Immature natural killer cell (primary cell): ENCODE data around the gene OR2T34. TPM values are rescaled to one million over a fixed set of nuclear protein-coding genes. Genes with fewer than 3 reads are reported as not detected.
"Not testable (repeated sequence)": the region's sequence is repeated elsewhere in the genome, so short reads cannot be mapped to it uniquely, and the experiment has no call there.

ENCODE experiments used
- DNase-seq, 3 donors: peaks; one replicate each; pipeline ENCODE4 v3.0.0; 2022; ENCODE audit warnings: mixed read lengths in 1 of 3
- H3K27ac Mint-ChIP-seq, 6 donors: one replicate each; pipeline ENCODE4 v1.8.0; 2020; ENCODE audit warnings: mixed read lengths in 6 of 6, mild to moderate bottlenecking in 5 of 6, inconsistent platforms in 4 of 6, moderate library complexity in 3 of 6
- H3K27me3 Mint-ChIP-seq, 3 donors: one replicate each; pipeline ENCODE4 v1.8.0; 2020 to 2021; ENCODE audit warnings: low read depth in 3 of 3, mild to moderate bottlenecking in 3 of 3, mixed read lengths in 3 of 3, moderate library complexity in 3 of 3, inconsistent platforms in 1 of 3
- H3K36me3 Mint-ChIP-seq, 3 donors: one replicate each; pipeline ENCODE4 v1.8.0; 2020; ENCODE audit warnings: mixed read lengths in 3 of 3, inconsistent platforms in 2 of 3, mild to moderate bottlenecking in 2 of 3
- H3K4me1 Mint-ChIP-seq, 2 donors: one replicate each; pipeline ENCODE4 v1.8.0; 2020; ENCODE audit warnings: inconsistent platforms in 2 of 2, mild to moderate bottlenecking in 2 of 2, mixed read lengths in 2 of 2, moderate library complexity in 1 of 2
- H3K4me3 Mint-ChIP-seq, 5 donors: one replicate each; pipeline ENCODE4 v1.8.0; 2020; ENCODE audit warnings: mild to moderate bottlenecking in 5 of 5, mixed read lengths in 5 of 5, inconsistent platforms in 3 of 5, moderate library complexity in 3 of 5
- H3K9me3 Mint-ChIP-seq, 6 donors: one replicate each; pipeline ENCODE4 v1.8.0; 2020; ENCODE audit warnings: mild to moderate bottlenecking in 6 of 6, mixed read lengths in 6 of 6, inconsistent platforms in 4 of 6, moderate library complexity in 3 of 6
- polyA plus RNA-seq, 3 donors: library from polyadenylated mRNA; unstranded; fragments of 300-500 nt; fragmentation: Illumina TruSeq; gene quantifications; one replicate each; pipeline ENCODE4 v1.2.3, GENCODE V29; 2021

The OR2T34 gene
- not detected for polyA plus RNA-seq

GRCh38 chr1:248574657-248575056 lies at the start of gene OR2T34:
TSS of gene OR2T34 (minus strand) at chr1:248574757. CDS start at chr1:248574757, 0 bp downstream.
- H3K4me1 Mint-ChIP-seq, DNase-seq, H3K4me3 Mint-ChIP-seq, H3K27me3 Mint-ChIP-seq, H3K36me3 Mint-ChIP-seq, H3K9me3 Mint-ChIP-seq, H3K27ac Mint-ChIP-seq: not testable (repeated sequence)

GRCh38 chr1:248622570-248623001 lies 48.0 kb upstream of the OR2T34 start:
- Mint-ChIP-seq H3K36me3 (no peaks in the 10 kb centered on the region), H3K27me3 (peaks cover 0 to 2% (median 0%) of the 10 kb centered on the region in 3 donors), H3K4me3 (no peak overlapping the region), H3K27ac (no peak overlapping the region), H3K9me3 (no peaks in the 10 kb centered on the region), H3K4me1 (no peaks in the 10 kb centered on the region)
- DNase-seq, result peak in 1 of 3 donors; percentile 8

GRCh38 chr1:248621770-248622169 lies 47.2 kb upstream of the OR2T34 start:
- DNase-seq, result no peak
- Mint-ChIP-seq H3K36me3 (no peaks in the 10 kb centered on the region), H3K27me3 (peaks cover 0 to 2% (median 0%) of the 10 kb centered on the region in 3 donors), H3K9me3 (no peaks in the 10 kb centered on the region), H3K4me1 (no peaks in the 10 kb centered on the region), H3K4me3 (no peak overlapping the region), H3K27ac (no peak overlapping the region)

GRCh38 chr1:248618878-248619277 lies 44.3 kb upstream of the OR2T34 start:
- Mint-ChIP-seq H3K4me1 (no peaks in the 10 kb centered on the region), H3K4me3 (no peak overlapping the region), H3K27ac (no peak overlapping the region), H3K36me3 (no peaks in the 10 kb centered on the region), H3K9me3 (no peaks in the 10 kb centered on the region), H3K27me3 (peaks cover 0 to 9% (median 1%) of the 10 kb centered on the region in 3 donors)
- DNase-seq, result peak in 2 of 3 donors; percentile 6 to 11

- peaks cover 0 to 9% (median 1%) of the 10 kb centered on the region in 3 donors for H3K27me3 Mint-ChIP-seq
- H3K27ac Mint-ChIP-seq, result peak overlapping the region in 1 of 6 donors; percentile 22
- no peak overlapping the region for H3K4me3 Mint-ChIP-seq
Measured at GRCh38 chr1:248618119-248618518, 43.6 kb upstream of the OR2T34 start.

GRCh38 chr1:248613742-248614141 lies 39.2 kb upstream of the OR2T34 start:
- H3K36me3 Mint-ChIP-seq, result no peaks in the 10 kb centered on the region
- no peaks in the 10 kb centered on the region for H3K9me3 Mint-ChIP-seq
- H3K27me3 Mint-ChIP-seq, result peaks cover 0 to 9% (median 1%) of the 10 kb centered on the region in 3 donors
- DNase-seq, result no peak
- H3K4me3 Mint-ChIP-seq, result no peak overlapping the region
- no peak overlapping the region for H3K27ac Mint-ChIP-seq
- no peaks in the 10 kb centered on the region for H3K4me1 Mint-ChIP-seq

More at GRCh38 chr1:248618119-248618518, 43.6 kb upstream of the OR2T34 start:
- no peaks in the 10 kb centered on the region for H3K4me1 Mint-ChIP-seq
- no peaks in the 10 kb centered on the region for H3K9me3 Mint-ChIP-seq
- DNase-seq, result no peak
- no peaks in the 10 kb centered on the region for H3K36me3 Mint-ChIP-seq

- Mint-ChIP-seq H3K36me3 (no peaks in the 10 kb centered on the region), H3K27me3 (peaks cover 0 to 12% (median 1%) of the 10 kb centered on the region in 3 donors), H3K4me1 (no peaks in the 10 kb centered on the region), H3K27ac (no peak overlapping the region), H3K4me3 (no peak overlapping the region), H3K9me3 (no peaks in the 10 kb centered on the region)
- DNase-seq, result no peak
Measured at GRCh38 chr1:248611883-248612414, 37.4 kb upstream of the OR2T34 start.

- Mint-ChIP-seq H3K27ac (no peak overlapping the region), H3K36me3 (no peaks in the 10 kb centered on the region), H3K27me3 (peaks cover 2 to 14% (median 3%) of the 10 kb centered on the region in 3 donors), H3K9me3 (no peaks in the 10 kb centered on the region), H3K4me1 (no peaks in the 10 kb centered on the region), H3K4me3 (no peak overlapping the region)
- no peak for DNase-seq
Measured at GRCh38 chr1:248610301-248610700, 35.7 kb upstream of the OR2T34 start.

- Mint-ChIP-seq H3K27me3 (peaks cover 2 to 5% (median 2%) of the 10 kb centered on the region in 3 donors), H3K9me3 (no peaks in the 10 kb centered on the region), H3K4me3 (no peak overlapping the region), H3K27ac (no peak overlapping the region), H3K36me3 (no peaks in the 10 kb centered on the region), H3K4me1 (no peaks in the 10 kb centered on the region)
- DNase-seq, result no peak
Measured at GRCh38 chr1:248599396-248599795, 24.8 kb upstream of the OR2T34 start.

- Mint-ChIP-seq H3K27ac (no peak within 1 kb of the TSS), H3K4me1 (no peaks in the 10 kb centered on the region), H3K36me3 (no peaks in the 10 kb centered on the region), H3K27me3 (peaks cover 2 to 5% (median 2%) of the 10 kb centered on the region in 3 donors), H3K4me3 (no peak within 1 kb of the TSS), H3K9me3 (no peaks in the 10 kb centered on the region)
- DNase-seq, result no peak
Measured at GRCh38 chr1:248597589-248597988, 23.0 kb upstream of the OR2T34 start, which contains the start of gene OR2T10. TSS of gene OR2T10 (minus strand) at chr1:248597700. CDS start at chr1:248593768, 3,932 bp downstream.

- no peaks in the 10 kb centered on the region for H3K9me3 Mint-ChIP-seq
- peaks cover 2 to 5% (median 2%) of the 10 kb centered on the region in 3 donors for H3K27me3 Mint-ChIP-seq
- H3K27ac Mint-ChIP-seq, result no peak overlapping the region
- H3K4me3 Mint-ChIP-seq, result no peak overlapping the region
- H3K36me3 Mint-ChIP-seq, result no peaks in the 10 kb centered on the region
- no peaks in the 10 kb centered on the region for H3K4me1 Mint-ChIP-seq
- DNase-seq, result no peak
Measured at GRCh38 chr1:248596615-248597014, 22.1 kb upstream of the OR2T34 start.

GRCh38 chr1:248593226-248593625 lies 18.7 kb upstream of the OR2T34 start:
- peaks cover 0 to 2% (median 0%) of the 10 kb centered on the region in 6 donors for H3K9me3 Mint-ChIP-seq
- peaks cover 0 to 3% (median 0%) of the 10 kb centered on the region in 3 donors for H3K27me3 Mint-ChIP-seq
- no peaks in the 10 kb centered on the region for H3K4me1 Mint-ChIP-seq

GRCh38 chr1:248592655-248593054 lies 18.1 kb upstream of the OR2T34 start:
- Mint-ChIP-seq H3K36me3 (no peaks in the 10 kb centered on the region), H3K4me3 (no peak overlapping the region), H3K4me1 (no peaks in the 10 kb centered on the region), H3K27me3 (peaks cover 0 to 3% (median 0%) of the 10 kb centered on the region in 3 donors), H3K9me3 (peaks cover 0 to 2% (median 0%) of the 10 kb centered on the region in 6 donors), H3K27ac (no peak overlapping the region)
- no peak for DNase-seq

More at GRCh38 chr1:248593226-248593625, 18.7 kb upstream of the OR2T34 start:
- no peak overlapping the region for H3K4me3 Mint-ChIP-seq
- no peak overlapping the region for H3K27ac Mint-ChIP-seq
- H3K36me3 Mint-ChIP-seq, result no peaks in the 10 kb centered on the region
- DNase-seq, result no peak

GRCh38 chr1:248590055-248590454 lies 15.5 kb upstream of the OR2T34 start:
- peaks cover 2 to 4% (median 3%) of the 10 kb centered on the region in 3 donors for H3K27me3 Mint-ChIP-seq

GRCh38 chr1:248589334-248589733 lies 14.8 kb upstream of the OR2T34 start:
- DNase-seq, result no peak
- H3K4me3 Mint-ChIP-seq, result no peak overlapping the region
- peaks cover 2 to 4% (median 3%) of the 10 kb centered on the region in 3 donors for H3K27me3 Mint-ChIP-seq
- H3K4me1 Mint-ChIP-seq, result no peaks in the 10 kb centered on the region
- no peak overlapping the region for H3K27ac Mint-ChIP-seq
- H3K9me3 Mint-ChIP-seq, result peaks cover 0 to 5% (median under 1%) of the 10 kb centered on the region in 6 donors
- H3K36me3 Mint-ChIP-seq, result no peaks in the 10 kb centered on the region

More at GRCh38 chr1:248590055-248590454, 15.5 kb upstream of the OR2T34 start:
- DNase-seq, result no peak
- H3K9me3 Mint-ChIP-seq, result peaks cover 0 to 5% (median under 1%) of the 10 kb centered on the region in 6 donors
- H3K27ac Mint-ChIP-seq, result no peak overlapping the region
- no peaks in the 10 kb centered on the region for H3K36me3 Mint-ChIP-seq
- no peak overlapping the region for H3K4me3 Mint-ChIP-seq
- H3K4me1 Mint-ChIP-seq, result no peaks in the 10 kb centered on the region
